Measurements from ENCODE around the gene TRIP4.

GRCh38 chr15:64500695-64501395 is 113.2 kb downstream of the TRIP4 start:
- no peak for TF ChIP-seq CTCF (IDR thresholded peaks at IDR 0.05)
- TF ChIP-seq POLR2A (IDR thresholded peaks at IDR 0.05) = no peak
- TF ChIP-seq EP300 (IDR thresholded peaks at IDR 0.05) = no peak

All from tibial nerve (tissue), 4 donors.